ENCODE results near the gene CALHM3. TPM values are rescaled to one million over a fixed set of nuclear protein-coding genes. Genes with fewer than 3 reads are reported as not detected.

CALHM3 gene
- total RNA-seq, 3 donors from 2014 or later (not counting 1 experiment from before 2014, with no cell fraction given) = not detected

GRCh38 chr10:103450201-103450695 is 28.8 kb downstream of the CALHM3 start:
- DNase-seq (no peak), ATAC-seq (no peak)
- no peak for TF ChIP-seq CTCF (IDR thresholded peaks at IDR 0.05)
- peak overlapping the region; percentile 65 for H3K27ac ChIP-seq (ENCODE audit: low read length)
- intact Hi-C loops (cut with micrococcal nuclease) = no loop called here
- H3K9me3 ChIP-seq (ENCODE audit: control insufficient read depth, insufficient read depth, low read length) = no peaks in the 10 kb centered on the region
- H3K27me3 ChIP-seq (ENCODE audit: control insufficient read depth, insufficient read depth, low read length) = no peaks in the 10 kb centered on the region
- H3K4me3 ChIP-seq (ENCODE audit: low read length) = peak overlapping the region; percentile 85
- 84% methylated on average over 12 of the region's 12 CpGs for WGBS (ENCODE audit: insufficient coverage)
- H3K36me3 Mint-ChIP-seq = peaks cover 15% of the 10 kb centered on the region
- no peaks in the 10 kb centered on the region for H3K27me3 Mint-ChIP-seq (ENCODE audit: low read depth in 2 of 2)
- peaks cover 62% of the 10 kb centered on the region for H3K4me1 ChIP-seq (ENCODE audit: control insufficient read depth, insufficient read depth, low read length)
- H3K36me3 ChIP-seq (ENCODE audit: control insufficient read depth, insufficient read depth, low read length) = peaks cover 42% of the 10 kb centered on the region
- peak overlapping the region; percentile 82 to 91 for H3K27ac Mint-ChIP-seq
- peak overlapping the region; percentile 96 for H3K4me3 Mint-ChIP-seq
- H3K9me3 Mint-ChIP-seq = no peaks in the 10 kb centered on the region
- H3K4me1 Mint-ChIP-seq = peaks cover 55 to 71% of the 10 kb centered on the region in 2 donors

GRCh38 chr10:103449208-103450144 is 29.6 kb downstream of the CALHM3 start:
- Histone ChIP-seq H3K27ac (ENCODE audit: low read length) (peak overlapping the region; percentile 21), H3K4me3 (ENCODE audit: low read length) (no peak overlapping the region), H3K36me3 (ENCODE audit: control insufficient read depth, insufficient read depth, low read length) (peaks cover 50% of the 10 kb centered on the region), H3K4me1 (ENCODE audit: control insufficient read depth, insufficient read depth, low read length) (peaks cover 62% of the 10 kb centered on the region), H3K9me3 (ENCODE audit: control insufficient read depth, insufficient read depth, low read length) (no peaks in the 10 kb centered on the region), H3K27me3 (ENCODE audit: control insufficient read depth, insufficient read depth, low read length) (no peaks in the 10 kb centered on the region)
- Mint-ChIP-seq H3K4me1 (peaks cover 60 to 76% of the 10 kb centered on the region in 2 donors), H3K27ac (peak overlapping the region; percentile 82 to 91), H3K9me3 (no peaks in the 10 kb centered on the region), H3K36me3 (peaks cover 15% of the 10 kb centered on the region), H3K27me3 (ENCODE audit: low read depth in 2 of 2) (no peaks in the 10 kb centered on the region), H3K4me3 (peak overlapping the region; percentile 96)
- no peak for TF ChIP-seq CTCF (IDR thresholded peaks at IDR 0.05)
- intact Hi-C loops (cut with micrococcal nuclease) = no loop called here
- 83% methylated on average over 34 of the region's 34 CpGs for WGBS (ENCODE audit: insufficient coverage)
- ATAC-seq (no peak), DNase-seq (no peak)

- no peak overlapping the region for H3K4me3 ChIP-seq (ENCODE audit: low read length)
- no peaks in the 10 kb centered on the region for H3K9me3 ChIP-seq (ENCODE audit: control insufficient read depth, insufficient read depth, low read length)
- WGBS (ENCODE audit: insufficient coverage) = 60% methylated on average over 1 of the region's 1 CpG
- Mint-ChIP-seq H3K27me3 (ENCODE audit: low read depth in 2 of 2) (no peaks in the 10 kb centered on the region), H3K4me3 (peak overlapping the region; percentile 96), H3K4me1 (peaks cover 59 to 77% of the 10 kb centered on the region in 2 donors), H3K36me3 (peaks cover 15% of the 10 kb centered on the region), H3K27ac (peak overlapping the region; percentile 82 to 91), H3K9me3 (no peaks in the 10 kb centered on the region)
- H3K27ac ChIP-seq (ENCODE audit: low read length) = no peak overlapping the region
- no peak for ATAC-seq
- no peak for TF ChIP-seq CTCF (IDR thresholded peaks at IDR 0.05)
- intact Hi-C loops (cut with micrococcal nuclease) = no loop called here
- peaks cover 58% of the 10 kb centered on the region for H3K4me1 ChIP-seq (ENCODE audit: control insufficient read depth, insufficient read depth, low read length)
- H3K36me3 ChIP-seq (ENCODE audit: control insufficient read depth, insufficient read depth, low read length) = peaks cover 57% of the 10 kb centered on the region
- no peaks in the 10 kb centered on the region for H3K27me3 ChIP-seq (ENCODE audit: control insufficient read depth, insufficient read depth, low read length)
- no peak for DNase-seq
Observed at GRCh38 chr10:103448746-103449145, 30.3 kb downstream of the CALHM3 start.

Measured in natural killer cell (primary cell).